HEK293 (cell line): ENCODE results near the gene HOXC10.

Experiments used
- GLIS2 ChIP-seq: fragments of 450-650 bp; formaldehyde crosslinking; IDR thresholded peaks from 2 replicates; pipeline ENCODE4 v1.5.1; 2016; ENCODE audit warnings: missing biosample characterization, missing genetic modification characterization
- HOXC10 ChIP-seq: sonication (generic); formaldehyde crosslinking; IDR thresholded peaks from 2 replicates; pipeline ENCODE4 v1.8.1; 2023; ENCODE audit warnings: mild to moderate bottlenecking, missing genetic modification reagents
- KLF7 ChIP-seq: fragments of 450-650 bp; formaldehyde crosslinking; IDR thresholded peaks from 2 replicates; pipeline ENCODE4 v1.5.1; 2016; ENCODE audit warnings: missing biosample characterization, missing genetic modification characterization, borderline replicate concordance
- MEIS1 ChIP-seq: sonication (generic); formaldehyde crosslinking; IDR thresholded peaks from 2 replicates; pipeline ENCODE4 v1.8.1; 2022; ENCODE audit warnings: missing genetic modification reagents, mild to moderate bottlenecking, borderline replicate concordance
- REPIN1 ChIP-seq: fragments of 450-650 bp; formaldehyde crosslinking; IDR thresholded peaks from 2 replicates; pipeline ENCODE4 v1.5.1; 2017; ENCODE audit warnings: missing biosample characterization, missing genetic modification characterization, low read depth
- SP3 ChIP-seq: fragments of 450-650 bp; formaldehyde crosslinking; IDR thresholded peaks from 2 replicates; pipeline ENCODE4 v1.5.1; 2016; ENCODE audit warnings: missing biosample characterization, missing genetic modification characterization
- TCF7L2 ChIP-seq: IDR thresholded peaks from 2 replicates; pipeline ENCODE4 v1.6.1; 2011; ENCODE audit warnings: low read depth, mild to moderate bottlenecking, inconsistent platforms, low read length, moderate library complexity, borderline replicate concordance
- WT1 ChIP-seq: fragments of 450-650 bp; formaldehyde crosslinking; IDR thresholded peaks from 2 replicates; pipeline ENCODE4 v1.5.1; 2016; ENCODE audit warnings: missing biosample characterization, missing genetic modification characterization
- ZBTB1 ChIP-seq: fragments of 450-650 bp; formaldehyde crosslinking; IDR thresholded peaks from 2 replicates; pipeline ENCODE4 v1.5.1; 2016; ENCODE audit warnings: missing biosample characterization, missing genetic modification characterization
- ZNF138 ChIP-seq: fragments of 450-650 bp; formaldehyde crosslinking; IDR thresholded peaks from 2 replicates; pipeline ENCODE4 v1.5.1; 2016; ENCODE audit warnings: missing biosample characterization, missing genetic modification characterization, borderline replicate concordance
- ZNF16 ChIP-seq: fragments of 450-650 bp; formaldehyde crosslinking; IDR thresholded peaks from 2 replicates; pipeline ENCODE4 v1.5.1; 2016; ENCODE audit warnings: low read depth, missing biosample characterization, missing genetic modification characterization
- ZNF175 ChIP-seq: fragments of 450-650 bp; formaldehyde crosslinking; IDR thresholded peaks from 2 replicates; pipeline ENCODE4 v1.5.1; 2016; ENCODE audit warnings: missing biosample characterization, missing genetic modification characterization
- ZNF2 ChIP-seq: fragments of 450-650 bp; formaldehyde crosslinking; IDR thresholded peaks from 2 replicates; pipeline ENCODE4 v1.5.1; 2016; ENCODE audit warnings: missing biosample characterization, missing genetic modification characterization
- ZNF311 ChIP-seq: fragments of 450-650 bp; formaldehyde crosslinking; IDR thresholded peaks from 2 replicates; pipeline ENCODE4 v1.5.1; 2017; ENCODE audit warnings: missing biosample characterization, missing genetic modification characterization, borderline replicate concordance
- ZNF394 ChIP-seq: fragments of 450-650 bp; formaldehyde crosslinking; IDR thresholded peaks from 2 replicates; pipeline ENCODE4 v1.5.1; 2016; ENCODE audit warnings: missing biosample characterization, missing genetic modification characterization, mild to moderate bottlenecking, moderate library complexity, borderline replicate concordance
- ZNF473 ChIP-seq: fragments of 450-650 bp; formaldehyde crosslinking; IDR thresholded peaks from 2 replicates; pipeline ENCODE4 v1.5.1; 2017; ENCODE audit warnings: missing biosample characterization, missing genetic modification characterization
- ZNF548 ChIP-seq: fragments of 450-650 bp; formaldehyde crosslinking; IDR thresholded peaks from 2 replicates; pipeline ENCODE4 v1.5.1; 2016; ENCODE audit warnings: missing biosample characterization, missing genetic modification characterization
- ZNF549 ChIP-seq: fragments of 450-650 bp; IDR thresholded peaks from 2 replicates; pipeline ENCODE4 v1.5.1; 2018; ENCODE audit warnings: missing biosample characterization, missing genetic modification characterization, mild to moderate bottlenecking, inconsistent platforms, moderate library complexity
- ZNF561 ChIP-seq: fragments of 450-650 bp; IDR thresholded peaks from 2 replicates; pipeline ENCODE4 v1.5.1; 2018; ENCODE audit warnings: missing biosample characterization, missing genetic modification characterization, borderline replicate concordance
- ZNF624 ChIP-seq: fragments of 450-650 bp; formaldehyde crosslinking; IDR thresholded peaks from 2 replicates; pipeline ENCODE4 v1.5.1; 2017; ENCODE audit warnings: missing biosample characterization, missing genetic modification characterization
- ZNF701 ChIP-seq: fragments of 450-650 bp; formaldehyde crosslinking; IDR thresholded peaks from 2 replicates; pipeline ENCODE4 v1.5.1; 2016; ENCODE audit warnings: missing biosample characterization, missing genetic modification characterization
- ZNF76 ChIP-seq: fragments of 450-650 bp; formaldehyde crosslinking; IDR thresholded peaks from 2 replicates; pipeline ENCODE4; 2016; ENCODE audit warnings: low read depth, missing biosample characterization, missing genetic modification characterization, borderline replicate concordance
- TF ChIP-seq, protein P1 (sequence below): fragments of 450-650 bp; formaldehyde crosslinking; IDR thresholded peaks from 2 replicates; pipeline ENCODE4 v1.5.1; 2016; ENCODE audit warnings: missing biosample characterization, missing genetic modification characterization, borderline replicate concordance
- TF ChIP-seq, protein P2 (sequence below): fragments of 450-650 bp; formaldehyde crosslinking; IDR thresholded peaks from 2 replicates; pipeline ENCODE4 v1.5.1; 2017; ENCODE audit warnings: missing biosample characterization, missing genetic modification characterization
- TF ChIP-seq, protein P3 (sequence below): fragments of 450-650 bp; formaldehyde crosslinking; IDR thresholded peaks from 2 replicates; pipeline ENCODE4 v1.5.1; 2016; ENCODE audit warnings: missing biosample characterization, missing genetic modification characterization
- TF ChIP-seq, protein P4 (sequence below): fragments of 450-650 bp; formaldehyde crosslinking; IDR thresholded peaks from 2 replicates; pipeline ENCODE4 v1.5.1; 2016; ENCODE audit warnings: missing biosample characterization, missing genetic modification characterization
- TF ChIP-seq, protein P5 (sequence below): fragments of 450-650 bp; formaldehyde crosslinking; IDR thresholded peaks from 2 replicates; pipeline ENCODE4 v1.5.1; 2016; ENCODE audit warnings: missing biosample characterization, missing genetic modification characterization

HOXC10 gene

DNA sequence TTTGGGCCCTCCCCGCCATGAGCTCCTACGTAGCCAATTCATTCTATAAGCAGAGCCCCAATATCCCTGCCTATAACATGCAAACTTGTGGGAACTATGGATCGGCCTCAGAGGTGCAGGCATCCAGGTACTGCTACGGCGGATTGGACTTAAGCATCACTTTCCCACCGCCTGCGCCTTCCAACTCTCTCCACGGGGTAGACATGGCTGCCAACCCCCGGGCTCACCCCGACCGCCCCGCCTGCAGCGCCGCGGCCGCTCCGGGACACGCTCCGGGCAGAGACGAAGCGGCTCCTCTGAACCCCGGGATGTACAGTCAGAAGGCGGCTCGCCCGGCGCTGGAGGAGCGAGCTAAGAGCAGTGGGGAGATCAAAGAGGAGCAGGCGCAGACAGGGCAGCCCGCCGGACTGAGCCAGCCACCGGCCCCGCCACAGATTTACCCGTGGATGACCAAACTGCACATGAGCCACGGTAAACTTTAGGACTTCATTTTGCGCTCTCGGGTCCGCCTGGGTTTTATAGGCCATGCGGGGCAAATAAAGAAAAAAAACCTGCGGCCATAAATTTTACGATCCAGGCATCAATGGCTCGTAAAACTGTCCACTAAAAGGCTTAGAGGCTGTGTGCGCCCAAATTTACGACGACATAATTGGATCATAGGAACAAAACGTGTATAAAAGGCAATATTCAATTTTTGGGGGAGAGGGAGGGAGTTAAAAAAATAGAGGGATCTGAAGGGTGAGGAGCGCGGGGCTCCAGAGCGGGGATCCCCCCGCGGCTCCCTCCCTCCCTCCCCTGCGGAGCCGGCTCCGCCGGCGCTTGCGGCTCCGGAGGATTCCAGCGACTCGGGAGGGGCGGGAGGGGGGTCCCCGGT is 48.4 kb downstream of the HOXC10 start (continued):
- TF ChIP-seq, protein P1, sequence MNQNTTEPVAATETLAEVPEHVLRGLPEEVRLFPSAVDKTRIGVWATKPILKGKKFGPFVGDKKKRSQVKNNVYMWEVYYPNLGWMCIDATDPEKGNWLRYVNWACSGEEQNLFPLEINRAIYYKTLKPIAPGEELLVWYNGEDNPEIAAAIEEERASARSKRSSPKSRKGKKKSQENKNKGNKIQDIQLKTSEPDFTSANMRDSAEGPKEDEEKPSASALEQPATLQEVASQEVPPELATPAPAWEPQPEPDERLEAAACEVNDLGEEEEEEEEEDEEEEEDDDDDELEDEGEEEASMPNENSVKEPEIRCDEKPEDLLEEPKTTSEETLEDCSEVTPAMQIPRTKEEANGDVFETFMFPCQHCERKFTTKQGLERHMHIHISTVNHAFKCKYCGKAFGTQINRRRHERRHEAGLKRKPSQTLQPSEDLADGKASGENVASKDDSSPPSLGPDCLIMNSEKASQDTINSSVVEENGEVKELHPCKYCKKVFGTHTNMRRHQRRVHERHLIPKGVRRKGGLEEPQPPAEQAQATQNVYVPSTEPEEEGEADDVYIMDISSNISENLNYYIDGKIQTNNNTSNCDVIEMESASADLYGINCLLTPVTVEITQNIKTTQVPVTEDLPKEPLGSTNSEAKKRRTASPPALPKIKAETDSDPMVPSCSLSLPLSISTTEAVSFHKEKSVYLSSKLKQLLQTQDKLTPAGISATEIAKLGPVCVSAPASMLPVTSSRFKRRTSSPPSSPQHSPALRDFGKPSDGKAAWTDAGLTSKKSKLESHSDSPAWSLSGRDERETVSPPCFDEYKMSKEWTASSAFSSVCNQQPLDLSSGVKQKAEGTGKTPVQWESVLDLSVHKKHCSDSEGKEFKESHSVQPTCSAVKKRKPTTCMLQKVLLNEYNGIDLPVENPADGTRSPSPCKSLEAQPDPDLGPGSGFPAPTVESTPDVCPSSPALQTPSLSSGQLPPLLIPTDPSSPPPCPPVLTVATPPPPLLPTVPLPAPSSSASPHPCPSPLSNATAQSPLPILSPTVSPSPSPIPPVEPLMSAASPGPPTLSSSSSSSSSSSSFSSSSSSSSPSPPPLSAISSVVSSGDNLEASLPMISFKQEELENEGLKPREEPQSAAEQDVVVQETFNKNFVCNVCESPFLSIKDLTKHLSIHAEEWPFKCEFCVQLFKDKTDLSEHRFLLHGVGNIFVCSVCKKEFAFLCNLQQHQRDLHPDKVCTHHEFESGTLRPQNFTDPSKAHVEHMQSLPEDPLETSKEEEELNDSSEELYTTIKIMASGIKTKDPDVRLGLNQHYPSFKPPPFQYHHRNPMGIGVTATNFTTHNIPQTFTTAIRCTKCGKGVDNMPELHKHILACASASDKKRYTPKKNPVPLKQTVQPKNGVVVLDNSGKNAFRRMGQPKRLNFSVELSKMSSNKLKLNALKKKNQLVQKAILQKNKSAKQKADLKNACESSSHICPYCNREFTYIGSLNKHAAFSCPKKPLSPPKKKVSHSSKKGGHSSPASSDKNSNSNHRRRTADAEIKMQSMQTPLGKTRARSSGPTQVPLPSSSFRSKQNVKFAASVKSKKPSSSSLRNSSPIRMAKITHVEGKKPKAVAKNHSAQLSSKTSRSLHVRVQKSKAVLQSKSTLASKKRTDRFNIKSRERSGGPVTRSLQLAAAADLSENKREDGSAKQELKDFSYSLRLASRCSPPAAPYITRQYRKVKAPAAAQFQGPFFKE (tag by site-specific recombination) = no peak
- peak; percentile 86 for TF ChIP-seq GLIS2 (tag by site-specific recombination)
- no peak for TF ChIP-seq REPIN1 (tag by site-specific recombination)
- TF ChIP-seq HOXC10 = peak; percentile 40; the same call in 1 of the 2 replicates
- TF ChIP-seq ZNF561 = peak; percentile 99
- no peak for TF ChIP-seq ZNF549 (tag by site-specific recombination)
- TF ChIP-seq, protein P2, sequence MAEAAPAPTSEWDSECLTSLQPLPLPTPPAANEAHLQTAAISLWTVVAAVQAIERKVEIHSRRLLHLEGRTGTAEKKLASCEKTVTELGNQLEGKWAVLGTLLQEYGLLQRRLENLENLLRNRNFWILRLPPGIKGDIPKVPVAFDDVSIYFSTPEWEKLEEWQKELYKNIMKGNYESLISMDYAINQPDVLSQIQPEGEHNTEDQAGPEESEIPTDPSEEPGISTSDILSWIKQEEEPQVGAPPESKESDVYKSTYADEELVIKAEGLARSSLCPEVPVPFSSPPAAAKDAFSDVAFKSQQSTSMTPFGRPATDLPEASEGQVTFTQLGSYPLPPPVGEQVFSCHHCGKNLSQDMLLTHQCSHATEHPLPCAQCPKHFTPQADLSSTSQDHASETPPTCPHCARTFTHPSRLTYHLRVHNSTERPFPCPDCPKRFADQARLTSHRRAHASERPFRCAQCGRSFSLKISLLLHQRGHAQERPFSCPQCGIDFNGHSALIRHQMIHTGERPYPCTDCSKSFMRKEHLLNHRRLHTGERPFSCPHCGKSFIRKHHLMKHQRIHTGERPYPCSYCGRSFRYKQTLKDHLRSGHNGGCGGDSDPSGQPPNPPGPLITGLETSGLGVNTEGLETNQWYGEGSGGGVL (tag by site-specific recombination) = peak; percentile 98
- TF ChIP-seq WT1 = peak; percentile 99
- TF ChIP-seq ZNF175 (tag by site-specific recombination) = no peak
- TF ChIP-seq, protein P3, sequence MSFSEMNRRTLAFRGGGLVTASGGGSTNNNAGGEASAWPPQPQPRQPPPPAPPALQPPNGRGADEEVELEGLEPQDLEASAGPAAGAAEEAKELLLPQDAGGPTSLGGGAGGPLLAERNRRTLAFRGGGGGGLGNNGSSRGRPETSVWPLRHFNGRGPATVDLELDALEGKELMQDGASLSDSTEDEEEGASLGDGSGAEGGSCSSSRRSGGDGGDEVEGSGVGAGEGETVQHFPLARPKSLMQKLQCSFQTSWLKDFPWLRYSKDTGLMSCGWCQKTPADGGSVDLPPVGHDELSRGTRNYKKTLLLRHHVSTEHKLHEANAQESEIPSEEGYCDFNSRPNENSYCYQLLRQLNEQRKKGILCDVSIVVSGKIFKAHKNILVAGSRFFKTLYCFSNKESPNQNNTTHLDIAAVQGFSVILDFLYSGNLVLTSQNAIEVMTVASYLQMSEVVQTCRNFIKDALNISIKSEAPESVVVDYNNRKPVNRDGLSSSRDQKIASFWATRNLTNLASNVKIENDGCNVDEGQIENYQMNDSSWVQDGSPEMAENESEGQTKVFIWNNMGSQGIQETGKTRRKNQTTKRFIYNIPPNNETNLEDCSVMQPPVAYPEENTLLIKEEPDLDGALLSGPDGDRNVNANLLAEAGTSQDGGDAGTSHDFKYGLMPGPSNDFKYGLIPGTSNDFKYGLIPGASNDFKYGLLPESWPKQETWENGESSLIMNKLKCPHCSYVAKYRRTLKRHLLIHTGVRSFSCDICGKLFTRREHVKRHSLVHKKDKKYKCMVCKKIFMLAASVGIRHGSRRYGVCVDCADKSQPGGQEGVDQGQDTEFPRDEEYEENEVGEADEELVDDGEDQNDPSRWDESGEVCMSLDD = peak; percentile 51; the same call in 1 of the 2 replicates
- TF ChIP-seq MEIS1 (CRISPR knock-in tag) = no peak
- no peak for TF ChIP-seq ZNF311 (tag by site-specific recombination)
- TF ChIP-seq, protein P4, sequence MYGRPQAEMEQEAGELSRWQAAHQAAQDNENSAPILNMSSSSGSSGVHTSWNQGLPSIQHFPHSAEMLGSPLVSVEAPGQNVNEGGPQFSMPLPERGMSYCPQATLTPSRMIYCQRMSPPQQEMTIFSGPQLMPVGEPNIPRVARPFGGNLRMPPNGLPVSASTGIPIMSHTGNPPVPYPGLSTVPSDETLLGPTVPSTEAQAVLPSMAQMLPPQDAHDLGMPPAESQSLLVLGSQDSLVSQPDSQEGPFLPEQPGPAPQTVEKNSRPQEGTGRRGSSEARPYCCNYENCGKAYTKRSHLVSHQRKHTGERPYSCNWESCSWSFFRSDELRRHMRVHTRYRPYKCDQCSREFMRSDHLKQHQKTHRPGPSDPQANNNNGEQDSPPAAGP (tag by site-specific recombination) = peak; percentile 100
- peak; percentile 66 for TF ChIP-seq ZNF76
- peak; percentile 98 for TF ChIP-seq KLF7 (tag by site-specific recombination)
- TF ChIP-seq ZNF624 (tag by site-specific recombination) = 0 out of 2 replicates have a peak, but pooled peaks have one; percentile 62
- TF ChIP-seq ZNF701 = no peak
- no peak for TF ChIP-seq ZNF473 (tag by site-specific recombination)
- peak; percentile 38; the same call in 1 of the 2 replicates for TF ChIP-seq ZNF16
- TF ChIP-seq ZNF138 (tag by site-specific recombination) = no peak
- TF ChIP-seq SP3 (tag by site-specific recombination) = 0 out of 2 replicates have a peak, but pooled peaks have one; percentile 2
- peak; percentile 83 for TF ChIP-seq ZNF2 (tag by site-specific recombination)
- TF ChIP-seq TCF7L2 = peak; percentile 98
- TF ChIP-seq, protein P5, sequence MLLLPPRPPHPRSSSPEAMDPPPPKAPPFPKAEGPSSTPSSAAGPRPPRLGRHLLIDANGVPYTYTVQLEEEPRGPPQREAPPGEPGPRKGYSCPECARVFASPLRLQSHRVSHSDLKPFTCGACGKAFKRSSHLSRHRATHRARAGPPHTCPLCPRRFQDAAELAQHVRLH (tag by site-specific recombination) = peak; percentile 98
- TF ChIP-seq ZNF394 = peak; percentile 76
- TF ChIP-seq ZBTB1 = peak; percentile 99
- TF ChIP-seq ZNF548 = no peak
